ENCODE results near the gene DCC. TPM values are rescaled to one million over a fixed set of nuclear protein-coding genes. Genes with fewer than 3 reads are reported as not detected.

DCC gene
- polyA plus RNA-seq, 1 of the 3 experiments (the other 2 are of a cell fraction): 0.20 TPM

DNA sequence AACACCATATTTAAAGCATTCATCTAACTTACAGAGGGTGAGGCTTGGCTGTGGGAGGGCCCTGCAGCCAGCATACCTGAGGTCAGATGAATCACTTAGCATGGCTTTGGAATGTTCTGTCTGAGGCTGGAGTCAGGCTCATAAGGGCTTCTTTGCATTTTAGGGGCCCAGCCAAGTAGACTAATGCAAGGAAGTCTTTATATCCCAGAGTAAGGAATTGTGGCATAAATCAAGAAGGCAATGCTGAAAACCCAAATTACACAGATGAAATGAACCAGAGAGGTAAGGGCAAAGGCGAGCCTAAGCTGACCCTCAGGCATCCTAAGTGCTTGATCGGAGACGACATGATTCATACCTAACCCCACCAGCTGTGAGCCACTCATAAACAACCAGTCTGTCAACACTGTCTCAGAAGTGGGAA, 383.6 kb downstream of the DCC start:
- H2AFZ ChIP-seq (ENCODE audit: low read depth): no peak overlapping the region
- H3K4me1 ChIP-seq (ENCODE audit: control insufficient read depth in 1 of 2, insufficient read depth in 2 of 2, low read depth in 1 of 2, low read length in 1 of 2): no peaks in the 10 kb centered on the region; a peak in 1 of 4 replicates
- H3K9me3 ChIP-seq: no peaks in the 10 kb centered on the region
- no peaks in the 10 kb centered on the region for H3K27me3 ChIP-seq (ENCODE audit: insufficient read depth)
- no peak overlapping the region for H3K9ac ChIP-seq
- H3K79me2 ChIP-seq (ENCODE audit: insufficient read depth): no peaks in the 10 kb centered on the region
- H3F3A ChIP-seq (replicated peaks; ENCODE audit: insufficient read depth): no peaks in the 10 kb centered on the region
- no peak for TF ChIP-seq RFX5 (IDR thresholded peaks at IDR 0.05; ENCODE audit: low read length)
- no peaks in the 10 kb centered on the region for H3K9me2 ChIP-seq
- WGBS (ENCODE audit: low lambda C conversion rate): 40% methylated on average over 3 of the region's 3 CpGs
- POLR2A ChIA-PET: no interaction called here
- H3K4me3 ChIP-seq (ENCODE audit: low read depth in 2 of 2, low read length in 1 of 2): no peak overlapping the region
- no peak for DNase-seq
- H3K4me2 ChIP-seq: no peak overlapping the region
- no peak overlapping the region for H3K27ac ChIP-seq (ENCODE audit: low read depth in 2 of 2, low read length in 1 of 2)
- CTCF ChIA-PET: no interaction called here
- H3K36me3 ChIP-seq (replicated peaks in 1 of 2; ENCODE audit: control insufficient read depth in 1 of 2, insufficient read depth in 2 of 2, low read length in 1 of 2): no peaks in the 10 kb centered on the region
- H4K20me1 ChIP-seq (ENCODE audit: insufficient read depth): no peaks in the 10 kb centered on the region

DNA sequence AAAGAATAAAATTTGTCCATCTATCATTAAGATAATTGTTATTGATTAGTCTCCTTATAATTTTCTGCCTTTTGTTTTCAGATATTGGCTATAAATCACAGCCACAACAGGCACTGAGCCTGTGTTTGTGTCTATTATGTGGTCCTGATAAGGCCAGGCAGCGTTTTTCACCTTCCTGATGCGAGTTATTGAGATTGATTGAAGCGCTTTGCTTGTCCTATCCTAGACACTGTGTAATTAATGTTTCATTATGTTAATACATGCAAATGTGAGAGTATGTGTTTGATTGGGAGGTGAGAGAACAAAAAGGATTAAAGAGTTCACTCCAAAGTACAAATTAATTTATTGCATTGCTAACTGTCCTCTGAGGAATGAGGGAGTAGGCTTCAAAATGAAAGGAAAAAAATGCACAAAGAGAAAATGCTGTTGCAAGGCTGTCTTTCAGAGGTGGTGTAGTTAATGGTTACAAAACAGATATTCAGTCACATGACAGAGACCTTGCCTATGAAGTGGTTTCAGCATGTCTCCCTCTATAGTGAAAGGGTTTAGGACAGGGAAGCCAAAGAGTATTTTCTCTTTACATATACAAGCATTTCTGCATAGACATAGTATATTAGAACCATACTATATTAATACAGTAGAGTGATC, 391.1 kb downstream of the DCC start:
- H3K79me2 ChIP-seq (ENCODE audit: insufficient read depth): no peaks in the 10 kb centered on the region
- H3K4me1 ChIP-seq (ENCODE audit: control insufficient read depth in 1 of 2, insufficient read depth in 2 of 2, low read depth in 1 of 2, low read length in 1 of 2): no peaks in the 10 kb centered on the region
- H3K9me2 ChIP-seq: no peaks in the 10 kb centered on the region
- 37% methylated on average over 3 of the region's 3 CpGs for WGBS (ENCODE audit: low lambda C conversion rate)
- no peaks in the 10 kb centered on the region for H3K9me3 ChIP-seq
- no peaks in the 10 kb centered on the region for H3K36me3 ChIP-seq (replicated peaks in 1 of 2; ENCODE audit: control insufficient read depth in 1 of 2, insufficient read depth in 2 of 2, low read length in 1 of 2)
- H3K4me2 ChIP-seq: no peak overlapping the region
- H2AFZ ChIP-seq (ENCODE audit: low read depth): no peak overlapping the region
- no peak overlapping the region for H3K27ac ChIP-seq (ENCODE audit: low read depth in 2 of 2, low read length in 1 of 2)
- TF ChIP-seq, protein P1, sequence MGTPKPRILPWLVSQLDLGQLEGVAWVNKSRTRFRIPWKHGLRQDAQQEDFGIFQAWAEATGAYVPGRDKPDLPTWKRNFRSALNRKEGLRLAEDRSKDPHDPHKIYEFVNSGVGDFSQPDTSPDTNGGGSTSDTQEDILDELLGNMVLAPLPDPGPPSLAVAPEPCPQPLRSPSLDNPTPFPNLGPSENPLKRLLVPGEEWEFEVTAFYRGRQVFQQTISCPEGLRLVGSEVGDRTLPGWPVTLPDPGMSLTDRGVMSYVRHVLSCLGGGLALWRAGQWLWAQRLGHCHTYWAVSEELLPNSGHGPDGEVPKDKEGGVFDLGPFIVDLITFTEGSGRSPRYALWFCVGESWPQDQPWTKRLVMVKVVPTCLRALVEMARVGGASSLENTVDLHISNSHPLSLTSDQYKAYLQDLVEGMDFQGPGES (IDR thresholded peaks at IDR 0.05; ENCODE audit: low read depth, low read length): no peak
- no peak for TF ChIP-seq SIN3A (IDR thresholded peaks at IDR 0.05; ENCODE audit: borderline replicate concordance, low read depth, low read length)
- no peak for TF ChIP-seq SMC3 (IDR thresholded peaks at IDR 0.05; ENCODE audit: low read depth, low read length)
- no peak for TF ChIP-seq EP300 (IDR thresholded peaks at IDR 0.05; ENCODE audit: borderline replicate concordance in 1 of 2, low read depth in 1 of 2, low read length in 1 of 2)
- no peak for TF ChIP-seq NRF1 (IDR thresholded peaks at IDR 0.05; ENCODE audit: low read depth, low read length)
- TF ChIP-seq, protein P2, sequence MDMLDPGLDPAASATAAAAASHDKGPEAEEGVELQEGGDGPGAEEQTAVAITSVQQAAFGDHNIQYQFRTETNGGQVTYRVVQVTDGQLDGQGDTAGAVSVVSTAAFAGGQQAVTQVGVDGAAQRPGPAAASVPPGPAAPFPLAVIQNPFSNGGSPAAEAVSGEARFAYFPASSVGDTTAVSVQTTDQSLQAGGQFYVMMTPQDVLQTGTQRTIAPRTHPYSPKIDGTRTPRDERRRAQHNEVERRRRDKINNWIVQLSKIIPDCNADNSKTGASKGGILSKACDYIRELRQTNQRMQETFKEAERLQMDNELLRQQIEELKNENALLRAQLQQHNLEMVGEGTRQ (IDR thresholded peaks at IDR 0.05; ENCODE audit: borderline replicate concordance, low read depth, low read length): no peak
- TF ChIP-seq, protein P3, sequence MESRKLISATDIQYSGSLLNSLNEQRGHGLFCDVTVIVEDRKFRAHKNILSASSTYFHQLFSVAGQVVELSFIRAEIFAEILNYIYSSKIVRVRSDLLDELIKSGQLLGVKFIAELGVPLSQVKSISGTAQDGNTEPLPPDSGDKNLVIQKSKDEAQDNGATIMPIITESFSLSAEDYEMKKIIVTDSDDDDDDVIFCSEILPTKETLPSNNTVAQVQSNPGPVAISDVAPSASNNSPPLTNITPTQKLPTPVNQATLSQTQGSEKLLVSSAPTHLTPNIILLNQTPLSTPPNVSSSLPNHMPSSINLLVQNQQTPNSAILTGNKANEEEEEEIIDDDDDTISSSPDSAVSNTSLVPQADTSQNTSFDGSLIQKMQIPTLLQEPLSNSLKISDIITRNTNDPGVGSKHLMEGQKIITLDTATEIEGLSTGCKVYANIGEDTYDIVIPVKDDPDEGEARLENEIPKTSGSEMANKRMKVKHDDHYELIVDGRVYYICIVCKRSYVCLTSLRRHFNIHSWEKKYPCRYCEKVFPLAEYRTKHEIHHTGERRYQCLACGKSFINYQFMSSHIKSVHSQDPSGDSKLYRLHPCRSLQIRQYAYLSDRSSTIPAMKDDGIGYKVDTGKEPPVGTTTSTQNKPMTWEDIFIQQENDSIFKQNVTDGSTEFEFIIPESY (IDR thresholded peaks at IDR 0.05; ENCODE audit: borderline replicate concordance, low read depth): no peak
- TF ChIP-seq ELF1 (IDR thresholded peaks at IDR 0.05): no peak
- TF ChIP-seq FOXM1 (IDR thresholded peaks at IDR 0.05; ENCODE audit: low read depth): no peak
- no peak for TF ChIP-seq GABPA (IDR thresholded peaks at IDR 0.05; ENCODE audit: low read depth)
- CTCF ChIA-PET: interaction anchor here (0.6 kb wide), 1 partner anchor 642 kb away, joined by 3 read pairs; no protein-coding TSS in a partner anchor
- H3K4me3 ChIP-seq (ENCODE audit: low read depth in 2 of 2, low read length in 1 of 2): no peak overlapping the region
- no peaks in the 10 kb centered on the region for H3F3A ChIP-seq (replicated peaks; ENCODE audit: insufficient read depth)
- POLR2A ChIA-PET: no interaction called here
- DNase-seq: no peak
- H3K27me3 ChIP-seq (ENCODE audit: insufficient read depth): no peaks in the 10 kb centered on the region
- no peaks in the 10 kb centered on the region for H4K20me1 ChIP-seq (ENCODE audit: insufficient read depth)
- no peak overlapping the region for H3K9ac ChIP-seq
